ENCODE data around the gene CHI3L1.

The CHI3L1 gene

GRCh38 chr1:203176273-203177035 is 10.1 kb downstream of the CHI3L1 start:
- no peak overlapping the region for H3K4me3 ChIP-seq (ENCODE audit: low read depth, low read length)
- no peak for TF ChIP-seq CTCF (IDR thresholded peaks at IDR 0.05; ENCODE audit: low read depth, low read length, missing control alignments)
- in situ Hi-C loops (cut with HindIII; ENCODE audit: low sequenced_read_pairs): no loop called here
- DNase-seq (ENCODE audit: low read depth): no peak

GRCh38 chr1:203175827-203176241 is 10.7 kb downstream of the CHI3L1 start:
- in situ Hi-C loops (cut with HindIII; ENCODE audit: low sequenced_read_pairs): no loop called here
- DNase-seq (ENCODE audit: low read depth): no peak
- TF ChIP-seq CTCF (IDR thresholded peaks at IDR 0.05; ENCODE audit: low read depth, low read length, missing control alignments): no peak

DNA sequence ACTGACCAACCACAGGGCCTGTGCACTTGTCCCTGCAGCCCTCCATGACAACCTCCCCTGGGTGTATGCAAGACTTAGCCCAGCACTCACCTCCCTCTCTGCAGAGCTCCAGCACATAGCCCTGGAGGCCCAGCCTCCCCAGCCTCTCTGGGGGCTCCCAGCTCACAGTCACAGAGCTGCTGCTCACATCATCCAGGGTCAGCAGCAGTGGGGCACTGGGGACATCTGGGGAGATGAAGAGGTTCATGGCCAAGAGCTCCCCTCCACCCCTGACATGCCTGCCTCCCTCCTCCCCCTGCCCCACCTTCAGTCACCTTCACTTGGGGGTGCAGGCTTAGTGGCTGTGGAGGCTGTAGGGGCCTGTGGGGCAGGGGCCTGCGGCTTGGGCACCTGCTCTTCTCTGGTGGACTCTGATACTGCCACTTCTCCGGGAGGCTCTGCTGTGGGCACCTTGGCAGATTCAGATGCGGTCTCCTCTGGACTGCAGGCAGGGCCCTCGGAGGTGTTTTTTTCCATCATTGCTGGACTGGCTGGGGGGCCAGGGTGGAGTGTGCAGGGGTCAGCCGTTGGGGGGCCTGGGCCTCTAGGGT is 11.2 kb downstream of the CHI3L1 start, which contains the start of gene MYBPH:
MYBPH (minus strand) TSS at position 590 of the 590 bp plus-strand sequence; CDS start at position 519, 71 bp downstream.
- H3K4me3 ChIP-seq (ENCODE audit: low read depth, low read length): no peak within 1 kb of the TSS
- TF ChIP-seq CTCF (IDR thresholded peaks at IDR 0.05; ENCODE audit: low read depth, low read length, missing control alignments): no peak
- no peak for DNase-seq (ENCODE audit: low read depth)
- in situ Hi-C loops (cut with HindIII; ENCODE audit: low sequenced_read_pairs): no loop called here

More at GRCh38 chr1:203175827-203176241, 10.7 kb downstream of the CHI3L1 start:
- no peak overlapping the region for H3K4me3 ChIP-seq (ENCODE audit: low read depth, low read length)

DNA sequence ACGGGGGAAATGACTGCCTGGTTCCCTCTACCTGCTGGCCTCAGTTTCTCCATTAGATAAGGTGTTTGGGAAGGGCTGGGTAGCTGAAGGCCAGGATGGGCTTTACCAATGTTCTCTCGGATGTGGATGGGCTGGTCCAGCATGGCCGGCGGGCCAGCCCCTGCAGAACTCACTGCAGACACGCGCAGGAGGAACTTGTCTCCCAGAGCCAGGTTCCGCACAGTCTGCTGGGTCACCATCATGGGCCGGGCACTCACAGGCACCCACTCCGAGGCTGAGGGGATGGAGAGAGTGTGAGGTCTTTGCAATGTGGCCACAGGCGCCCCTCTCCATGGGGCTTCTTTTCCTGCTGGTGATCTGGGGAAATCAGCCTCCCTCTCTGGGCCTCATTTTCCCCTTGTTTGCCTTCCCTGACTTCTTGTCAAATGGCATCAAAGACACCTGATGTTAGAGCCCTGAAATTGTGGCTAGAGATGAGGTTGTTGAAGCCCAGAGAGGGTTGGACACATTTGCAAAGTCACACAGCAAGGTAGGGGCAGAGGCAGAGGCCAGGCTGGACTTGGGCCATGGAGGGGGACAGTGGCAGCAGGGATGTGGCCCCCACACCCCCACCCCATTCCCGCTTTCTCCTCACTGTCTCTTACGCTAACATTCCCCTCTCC is 12.0 kb downstream of the CHI3L1 start:
- H3K4me3 ChIP-seq (ENCODE audit: low read depth, low read length): no peak overlapping the region
- TF ChIP-seq CTCF (IDR thresholded peaks at IDR 0.05; ENCODE audit: low read depth, low read length, missing control alignments): no peak
- no peak for DNase-seq (ENCODE audit: low read depth)
- in situ Hi-C loops (cut with HindIII; ENCODE audit: low sequenced_read_pairs): no loop called here

- H3K4me3 ChIP-seq (ENCODE audit: low read depth, low read length): no peak overlapping the region
- DNase-seq (ENCODE audit: low read depth): no peak
- in situ Hi-C loops (cut with HindIII; ENCODE audit: low sequenced_read_pairs): no loop called here
- no peak for TF ChIP-seq CTCF (IDR thresholded peaks at IDR 0.05; ENCODE audit: low read depth, low read length, missing control alignments)
Measured at GRCh38 chr1:203173566-203173965, 12.9 kb downstream of the CHI3L1 start.

DNA sequence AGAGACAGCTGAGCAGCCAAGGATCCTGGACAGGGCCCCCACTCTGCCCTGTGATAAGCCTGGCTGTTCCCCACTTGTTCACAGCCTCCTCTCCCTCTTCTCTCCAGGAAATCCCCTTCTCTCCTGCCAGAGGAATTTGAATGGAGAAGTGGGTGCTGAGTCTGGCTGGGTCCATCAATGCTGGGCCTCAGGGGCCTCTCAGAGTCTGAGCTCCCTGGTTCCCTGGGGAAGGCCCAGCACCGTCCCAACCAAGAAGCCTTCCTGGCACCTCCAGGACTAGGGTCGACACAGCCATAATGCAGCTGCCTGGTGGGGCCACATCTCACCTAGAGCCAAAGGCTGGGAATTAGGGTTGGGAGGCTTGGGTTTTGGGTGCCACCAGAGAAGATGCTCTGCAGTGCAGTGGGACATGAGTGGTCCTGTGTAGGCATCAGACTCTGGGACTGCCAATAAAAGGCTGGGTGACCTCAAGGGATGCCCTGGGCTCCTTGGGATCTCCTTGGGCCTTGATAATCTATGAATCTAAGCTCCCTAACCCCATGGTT is 13.4 kb downstream of the CHI3L1 start:
- DNase-seq (ENCODE audit: low read depth): no peak
- TF ChIP-seq CTCF (IDR thresholded peaks at IDR 0.05; ENCODE audit: low read depth, low read length, missing control alignments): no peak
- in situ Hi-C loops (cut with HindIII; ENCODE audit: low sequenced_read_pairs): no loop called here
- no peak overlapping the region for H3K4me3 ChIP-seq (ENCODE audit: low read depth, low read length)
